NCI-H1694 (cell line): ENCODE data around the gene SNRPA.
A peak's percentile ranks its signal among the peaks of the same experiment; 100 is the strongest.
"Not testable (repeated sequence)": the region's sequence is repeated elsewhere in the genome, so short reads cannot be mapped to it uniquely, and the experiment has no call there.

Experiments used
- DNase-seq: peaks from one replicate; lab custom pipeline; 2025; lab: John Stamatoyannopoulos, UW

The SNRPA gene

GRCh38 chr19:40745402-40745780 is 5.6 kb upstream of the SNRPA start:
- no peak for DNase-seq

- DNase-seq, result no peak
These were observed 3.5 kb upstream of the SNRPA start for GRCh38 chr19:40747536-40747935.

- peak; percentile 99 for DNase-seq
These were observed 737 bp upstream of the SNRPA start, which contains the start of gene ACTMAP for GRCh38 chr19:40750058-40750873. TSS of gene ACTMAP (minus strand) at chr19:40750477. CDS start at chr19:40749803, 674 bp downstream.

GRCh38 chr19:40752257-40752781 is 1.3 kb downstream of the SNRPA start:
- no peak for DNase-seq

- no peak for DNase-seq
These were observed 3.7 kb downstream of the SNRPA start for GRCh38 chr19:40754611-40755247.

- DNase-seq, result no peak
These were observed 4.2 kb downstream of the SNRPA start for GRCh38 chr19:40755248-40755624.

- no peak for DNase-seq
These were observed 4.8 kb downstream of the SNRPA start for GRCh38 chr19:40755791-40756190.

- no peak for DNase-seq
These were observed 5.6 kb downstream of the SNRPA start for GRCh38 chr19:40756502-40757110.

GRCh38 chr19:40758491-40758890 is 7.5 kb downstream of the SNRPA start:
- no peak for DNase-seq

GRCh38 chr19:40759352-40759751 is 8.3 kb downstream of the SNRPA start:
- DNase-seq, result no peak

GRCh38 chr19:40762754-40763470 is 11.9 kb downstream of the SNRPA start:
- no peak for DNase-seq

- no peak for DNase-seq
These were observed 12.5 kb downstream of the SNRPA start for GRCh38 chr19:40763526-40763925.

GRCh38 chr19:40763963-40764362 is 13.0 kb downstream of the SNRPA start:
- no peak for DNase-seq

- DNase-seq, result not testable (repeated sequence)
These were observed 15.4 kb downstream of the SNRPA start for GRCh38 chr19:40766385-40766784.

GRCh38 chr19:40768869-40769268 is 17.9 kb downstream of the SNRPA start:
- no peak for DNase-seq

- not testable (repeated sequence) for DNase-seq
These were observed 20.3 kb downstream of the SNRPA start for GRCh38 chr19:40771101-40771862.

- no peak for DNase-seq
These were observed 24.1 kb downstream of the SNRPA start, which contains the start of gene MIA for GRCh38 chr19:40774916-40775631. TSS of gene MIA (plus strand) at chr19:40775521. CDS start at chr19:40775543, 22 bp downstream.

GRCh38 chr19:40775632-40776022 is 24.6 kb downstream of the SNRPA start:
- DNase-seq, result no peak

- no peak for DNase-seq
These were observed 25.4 kb downstream of the SNRPA start for GRCh38 chr19:40776364-40776763.

- DNase-seq, result peak; percentile 96
These were observed 26.1 kb downstream of the SNRPA start for GRCh38 chr19:40776932-40777644.
